ENCODE measurements around the gene ZIC5. TPM values are rescaled to one million over a fixed set of nuclear protein-coding genes. Genes with fewer than 3 reads are reported as not detected.

The ZIC5 gene
- polyA plus RNA-seq (2011; rRNA removed) (2.8 and 3.0 TPM in 2 replicates), polyA plus RNA-seq (2017; fragmentation: RNase III; extraction: RNeasy Plus Mini Kit Qiagen cat#74134 plus additional on column Dnase treatment) (2.8 to 3.1 TPM (median 3.1 TPM) in 3 replicates), polyA minus RNA-seq (2011; rRNA and poly(A)+ RNA removed) (1.9 and 2.4 TPM in 2 replicates)
- 1.3 and 1.6 TPM in 2 replicates for polyA plus RNA-seq (2012; cell fraction: cytosol; rRNA removed)
- 1.7 and 1.8 TPM in 2 replicates for polyA plus RNA-seq (2012; cell fraction: nucleus; rRNA removed)

DNA sequence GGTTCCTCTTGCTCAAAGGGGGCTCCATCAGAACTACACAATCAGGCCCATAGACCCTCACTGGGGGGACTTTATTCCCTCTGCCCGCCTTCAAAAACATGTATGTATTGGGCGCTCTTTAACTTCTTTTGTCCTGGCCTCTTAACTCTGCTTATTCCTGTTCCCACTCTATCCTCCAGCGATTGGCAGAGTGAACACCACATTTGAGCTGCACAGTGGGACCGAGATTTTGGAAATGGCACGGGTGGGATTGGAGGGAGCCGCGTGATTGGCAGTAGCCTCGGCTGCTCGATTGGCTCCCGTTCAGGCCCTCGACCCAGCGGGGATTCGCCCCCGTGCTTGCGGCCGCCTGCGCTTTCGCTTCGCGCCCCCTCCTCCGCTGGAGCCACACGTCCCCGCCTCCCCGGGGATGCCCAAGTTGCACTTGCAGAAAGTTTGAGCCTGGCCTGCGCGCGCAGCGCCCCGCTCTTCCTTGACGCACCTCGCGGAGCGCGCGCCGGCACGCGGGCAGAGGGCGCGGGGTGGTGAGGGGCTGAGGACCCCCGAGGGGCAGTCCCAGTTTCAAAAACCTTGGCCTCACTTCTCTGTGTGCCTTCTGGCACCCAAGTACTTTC, at the start of gene ZIC5:
ZIC5 (minus strand) TSS at position 192 of the 614 bp plus-strand sequence; CDS start at position 28, 164 bp downstream.
- CTCF ChIA-PET = no interaction called here
- DNase-seq (ENCODE audit: low read depth in 1 of 2, low spot score in 1 of 2) (peak; percentile 72 to 85), ATAC-seq (peak; percentile 36 to 77), FAIRE-seq (no peak)
- H3K4me1 ChIP-seq = peaks cover 9% of the 10 kb centered on the region; the same call in 2 of the 3 replicates
- POLR2A ChIA-PET = interaction anchor here (1.0 to 2.7 kb wide), 2 partner anchors 9 to 313 kb away, joined by 3 to 79 read pairs; partner anchors contain the start of gene ZIC2
- no peak for TF ChIP-seq FOXS1 (CRISPR knock-in tag; IDR thresholded peaks at IDR 0.05)
- no peak for TF ChIP-seq NPAS2 (CRISPR knock-in tag; IDR thresholded peaks at IDR 0.05; ENCODE audit: borderline replicate concordance)
- TF ChIP-seq, protein P1, sequence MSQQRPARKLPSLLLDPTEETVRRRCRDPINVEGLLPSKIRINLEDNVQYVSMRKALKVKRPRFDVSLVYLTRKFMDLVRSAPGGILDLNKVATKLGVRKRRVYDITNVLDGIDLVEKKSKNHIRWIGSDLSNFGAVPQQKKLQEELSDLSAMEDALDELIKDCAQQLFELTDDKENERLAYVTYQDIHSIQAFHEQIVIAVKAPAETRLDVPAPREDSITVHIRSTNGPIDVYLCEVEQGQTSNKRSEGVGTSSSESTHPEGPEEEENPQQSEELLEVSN (IDR thresholded peaks at IDR 0.05; ENCODE audit: borderline replicate concordance, low read depth) = peak; percentile 93
- TF ChIP-seq POLR2A (IDR thresholded peaks at IDR 0.05; ENCODE audit: low read length) = 0 out of 2 replicates have a peak, but pooled peaks have one; percentile 5
- TF ChIP-seq SREBF2 (IDR thresholded peaks at IDR 0.05) = no peak
- no peak for TF ChIP-seq TFCP2L1 (CRISPR knock-in tag; IDR thresholded peaks at IDR 0.05)
- no peak for TF ChIP-seq RFX5 (IDR thresholded peaks at IDR 0.05)
- TF ChIP-seq, protein P2, sequence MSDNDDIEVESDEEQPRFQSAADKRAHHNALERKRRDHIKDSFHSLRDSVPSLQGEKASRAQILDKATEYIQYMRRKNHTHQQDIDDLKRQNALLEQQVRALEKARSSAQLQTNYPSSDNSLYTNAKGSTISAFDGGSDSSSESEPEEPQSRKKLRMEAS (IDR thresholded peaks at IDR 0.05) = peak; percentile 90
- no peak for TF ChIP-seq ESRRA (IDR thresholded peaks at IDR 0.05; ENCODE audit: borderline replicate concordance, low read length)
- TF ChIP-seq CHD2 (IDR thresholded peaks at IDR 0.05; ENCODE audit: low read length, partially characterized antibody) = no peak
- no peak for TF ChIP-seq RAD21 (conservative IDR thresholded peaks at IDR 0.05 in 1 of 2, IDR thresholded peaks at IDR 0.05 in 1 of 2)
- H3K27ac ChIP-seq = peak within 1 kb of the TSS; percentile 98 to 100
- peak within 1 kb of the TSS; percentile 95 for H3K4me3 ChIP-seq
- 3% methylated on average over 5 of the region's 41 CpGs for WGBS (ENCODE audit: missing lambda C conversion rate)
- H3K9me3 ChIP-seq = no peaks in the 10 kb centered on the region
- H3K4me2 ChIP-seq = peak within 1 kb of the TSS; percentile 98

- ChIA-PET POLR2A (no interaction called here), CTCF (interaction anchor here (1.2 kb wide), 1 partner anchor 9 kb away, joined by 3 read pairs; no protein-coding TSS in a partner anchor)
- FAIRE-seq (no peak), DNase-seq (ENCODE audit: low read depth in 1 of 2, low spot score in 1 of 2) (no peak), ATAC-seq (no peak)
- Histone ChIP-seq H3K4me1 (no peaks in the 10 kb centered on the region), H3K4me3 (no peak overlapping the region), H3K4me2 (no peak overlapping the region), H3K9me3 (no peaks in the 10 kb centered on the region), H3K27ac (no peak overlapping the region)
- TF ChIP-seq JUN (IDR thresholded peaks at IDR 0.05) (no peak), FOXS1 (CRISPR knock-in tag; IDR thresholded peaks at IDR 0.05) (no peak), HOXB13 (CRISPR knock-in tag; IDR thresholded peaks at IDR 0.05; ENCODE audit: low read depth) (no peak), FOSL2 (IDR thresholded peaks at IDR 0.05) (no peak), FOSL2 (CRISPR knock-in tag; IDR thresholded peaks at IDR 0.05) (no peak), ESRRA (IDR thresholded peaks at IDR 0.05; ENCODE audit: borderline replicate concordance, low read length) (no peak), EP300 (IDR thresholded peaks at IDR 0.05) (no peak), HES2 (IDR thresholded peaks at IDR 0.05) (no peak), ZSCAN20 (CRISPR knock-in tag; IDR thresholded peaks at IDR 0.05) (no peak), PBX3 (IDR thresholded peaks at IDR 0.05) (no peak), MAFK (IDR thresholded peaks at IDR 0.05; ENCODE audit: partially characterized antibody) (no peak), CEBPB (IDR thresholded peaks at IDR 0.05) (no peak), KDM1A (IDR thresholded peaks at IDR 0.05; ENCODE audit: low read depth) (no peak), USF2 (IDR thresholded peaks at IDR 0.05) (no peak), MYC (IDR thresholded peaks at IDR 0.05; ENCODE audit: borderline replicate concordance, low read length) (no peak)
- TF ChIP-seq, protein P2 (IDR thresholded peaks at IDR 0.05) = no peak
- WGBS (ENCODE audit: missing lambda C conversion rate) = 96% methylated on average over 3 of the region's 3 CpGs
Measured at GRCh38 chr13:100019780-100020356, 48.3 kb upstream of the ZIC5 start.
